ENCODE measurements around the gene C12orf42.

GRCh38 chr12:103330672-103331071, 165.1 kb downstream of the C12orf42 start:
- TF ChIP-seq, protein P1, sequence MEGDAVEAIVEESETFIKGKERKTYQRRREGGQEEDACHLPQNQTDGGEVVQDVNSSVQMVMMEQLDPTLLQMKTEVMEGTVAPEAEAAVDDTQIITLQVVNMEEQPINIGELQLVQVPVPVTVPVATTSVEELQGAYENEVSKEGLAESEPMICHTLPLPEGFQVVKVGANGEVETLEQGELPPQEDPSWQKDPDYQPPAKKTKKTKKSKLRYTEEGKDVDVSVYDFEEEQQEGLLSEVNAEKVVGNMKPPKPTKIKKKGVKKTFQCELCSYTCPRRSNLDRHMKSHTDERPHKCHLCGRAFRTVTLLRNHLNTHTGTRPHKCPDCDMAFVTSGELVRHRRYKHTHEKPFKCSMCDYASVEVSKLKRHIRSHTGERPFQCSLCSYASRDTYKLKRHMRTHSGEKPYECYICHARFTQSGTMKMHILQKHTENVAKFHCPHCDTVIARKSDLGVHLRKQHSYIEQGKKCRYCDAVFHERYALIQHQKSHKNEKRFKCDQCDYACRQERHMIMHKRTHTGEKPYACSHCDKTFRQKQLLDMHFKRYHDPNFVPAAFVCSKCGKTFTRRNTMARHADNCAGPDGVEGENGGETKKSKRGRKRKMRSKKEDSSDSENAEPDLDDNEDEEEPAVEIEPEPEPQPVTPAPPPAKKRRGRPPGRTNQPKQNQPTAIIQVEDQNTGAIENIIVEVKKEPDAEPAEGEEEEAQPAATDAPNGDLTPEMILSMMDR (IDR thresholded peaks at IDR 0.05): no peak
- TF ChIP-seq POLR2A (IDR thresholded peaks at IDR 0.05): no peak

All from tibial nerve (tissue), 3 donors.